NCI-H82 (cell line): ENCODE measurements around the gene RALA.
"Not testable (repeated sequence)": the region's sequence is repeated elsewhere in the genome, so short reads cannot be mapped to it uniquely, and the experiment has no call there.

Experiments
- DNase-seq: peaks from one replicate; lab custom pipeline; 2025; lab: John Stamatoyannopoulos, UW

The RALA gene

GRCh38 chr7:39727231-39728012 lies 104.0 kb downstream of the RALA start:
- DNase-seq: no peak

GRCh38 chr7:39732837-39733804 lies 109.7 kb downstream of the RALA start:
- DNase-seq: peak; percentile 97

- peak; percentile 37 for DNase-seq
Measured at GRCh38 chr7:39733881-39734632, 110.7 kb downstream of the RALA start.

DNA sequence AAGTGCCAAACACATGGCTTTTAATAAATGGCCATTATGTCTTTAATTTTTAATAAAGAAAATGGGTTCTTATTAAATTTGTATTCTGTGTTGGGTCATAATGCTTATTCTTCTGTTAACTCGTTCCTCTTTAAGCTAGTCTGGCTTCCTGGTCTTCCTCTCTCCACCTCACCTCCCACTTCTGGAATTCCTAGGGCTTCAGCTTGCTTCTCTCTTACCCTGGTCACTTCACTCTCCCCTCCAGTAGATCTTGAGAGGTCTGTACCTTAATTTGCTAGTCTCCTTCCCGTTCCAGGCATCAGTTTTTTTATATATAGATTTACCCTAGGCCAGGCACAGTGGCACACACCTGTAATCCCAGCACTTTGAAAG lies 111.2 kb downstream of the RALA start:
- DNase-seq: no peak

DNA sequence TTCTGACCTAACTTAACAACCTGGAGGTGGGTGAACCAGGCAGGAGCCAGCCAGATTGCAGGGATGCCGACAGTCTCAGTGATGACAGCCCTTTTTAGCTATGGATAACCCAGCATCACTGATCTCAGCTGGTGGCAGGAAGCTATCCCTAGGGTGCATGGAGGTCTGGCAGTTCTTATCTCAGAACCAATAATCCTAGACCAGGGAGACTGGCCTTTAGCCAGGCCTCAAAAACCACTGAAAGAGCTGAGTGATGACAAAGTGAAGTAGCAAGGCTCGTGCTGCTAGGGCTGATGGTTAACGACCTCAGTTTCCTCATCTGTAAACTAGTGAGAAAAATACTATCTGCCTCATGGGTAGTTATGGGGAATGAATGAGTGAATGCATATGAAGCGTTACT lies 112.5 kb downstream of the RALA start:
- no peak for DNase-seq

DNA sequence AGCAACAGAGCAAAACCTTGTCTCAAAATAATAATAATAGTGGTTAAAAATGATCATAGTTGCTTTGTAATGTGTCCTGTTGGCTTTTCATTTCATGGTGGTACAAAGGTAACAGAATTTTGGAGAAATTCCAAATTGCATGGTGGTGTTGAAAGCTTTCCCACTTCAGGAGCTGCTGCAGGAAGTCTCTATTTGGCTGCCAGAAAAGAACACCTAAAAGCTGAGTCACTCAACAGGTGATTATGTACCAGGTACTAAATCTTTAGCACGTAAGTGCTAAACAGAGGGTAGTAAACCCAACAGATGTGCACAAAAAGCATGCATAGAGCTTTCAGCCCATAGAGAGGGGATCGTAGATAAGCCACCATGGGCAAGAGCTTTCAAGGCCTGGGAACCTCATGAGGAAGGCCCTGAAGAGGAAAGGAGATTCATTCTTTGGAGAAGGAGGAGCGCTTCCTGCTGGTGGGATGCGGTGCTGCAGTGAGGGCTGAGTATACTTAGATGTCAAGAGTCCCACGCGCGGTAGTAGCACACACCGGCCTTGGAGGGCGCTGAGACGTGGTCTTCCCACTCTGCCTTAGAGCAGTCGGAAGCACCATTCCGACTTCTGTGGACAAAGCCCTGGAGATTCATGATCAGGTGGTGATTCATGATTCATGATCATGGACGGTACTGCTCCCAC lies 118.7 kb downstream of the RALA start:
- DNase-seq: peak; percentile 59

- no peak for DNase-seq
Measured at GRCh38 chr7:39744620-39745019, 121.2 kb downstream of the RALA start.

GRCh38 chr7:39745320-39745719 lies 121.9 kb downstream of the RALA start:
- no peak for DNase-seq

DNA sequence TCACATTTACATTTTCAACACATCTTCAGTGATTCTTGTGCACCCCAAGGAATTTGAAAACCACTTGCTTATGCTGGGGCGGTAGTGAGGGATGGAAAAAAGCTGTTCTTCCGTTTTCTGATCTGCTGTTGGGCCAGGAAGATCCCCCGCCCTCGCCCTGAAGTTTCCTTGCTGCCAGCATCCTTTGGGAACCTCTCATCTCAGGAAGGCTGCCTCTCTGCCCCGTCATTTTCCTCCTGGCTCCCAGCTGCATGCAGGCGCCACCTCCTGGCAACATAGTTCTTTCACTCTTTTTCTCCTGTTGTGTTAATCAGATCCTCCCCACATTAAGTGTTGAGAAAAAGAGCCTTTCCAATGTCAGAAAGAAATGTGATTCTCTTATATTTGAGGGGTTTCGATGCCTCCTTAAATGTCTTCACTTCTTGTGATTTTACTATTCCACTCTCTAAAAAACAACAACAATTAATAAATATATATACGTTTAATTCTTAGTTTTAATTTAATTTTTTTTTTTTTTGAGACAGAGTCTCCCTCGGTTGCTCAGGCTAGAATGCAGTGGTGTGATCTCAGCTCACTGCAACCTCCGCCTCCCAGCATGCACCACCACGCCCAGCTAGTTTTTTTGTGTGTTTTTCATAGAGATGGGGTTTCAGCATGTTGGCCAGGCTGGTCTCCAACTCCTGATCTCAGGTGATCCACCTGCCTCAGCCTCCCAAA lies 122.9 kb downstream of the RALA start:
- DNase-seq: peak; percentile 90

GRCh38 chr7:39749177-39749576 lies 125.8 kb downstream of the RALA start:
- no peak for DNase-seq

- DNase-seq: no peak
Measured at GRCh38 chr7:39749717-39750116, 126.3 kb downstream of the RALA start.

DNA sequence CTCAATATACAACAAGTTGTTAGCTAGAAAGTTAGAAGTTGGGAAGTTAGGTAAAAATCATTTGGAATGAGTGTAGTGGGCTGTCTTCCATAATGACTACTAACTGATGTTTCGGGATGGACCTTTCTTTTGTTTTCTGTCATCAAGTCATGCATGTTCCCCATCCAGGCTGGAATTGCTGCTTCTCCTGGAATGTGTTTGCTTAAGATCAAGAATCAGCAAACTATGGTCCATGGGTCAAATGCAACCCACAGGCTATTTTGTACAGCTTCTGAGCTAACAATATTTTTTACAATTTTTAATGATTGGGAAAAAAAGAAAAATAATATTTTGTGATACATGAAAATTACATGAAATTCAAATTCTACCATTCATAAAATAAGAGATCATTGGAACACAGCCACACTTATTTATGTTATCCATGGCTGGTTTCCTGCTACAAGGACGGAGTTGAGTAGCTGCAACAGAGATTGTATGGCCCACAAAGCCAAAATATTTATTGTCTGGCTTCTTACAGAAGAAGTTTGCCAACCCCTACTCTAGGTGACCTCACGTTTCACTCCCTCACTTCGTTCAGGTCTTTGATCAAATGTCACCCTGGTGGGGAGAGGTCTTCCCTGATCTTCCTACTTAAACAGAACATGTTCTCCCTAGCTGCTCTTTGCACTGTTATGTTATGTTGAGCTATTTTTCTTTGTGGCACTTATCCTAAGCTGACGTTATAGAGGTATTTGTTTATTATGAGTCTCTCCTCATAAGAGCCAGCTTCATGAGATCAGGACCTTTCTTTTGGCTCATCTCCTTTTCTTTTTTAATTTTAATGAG lies 127.1 kb downstream of the RALA start:
- DNase-seq: no peak

DNA sequence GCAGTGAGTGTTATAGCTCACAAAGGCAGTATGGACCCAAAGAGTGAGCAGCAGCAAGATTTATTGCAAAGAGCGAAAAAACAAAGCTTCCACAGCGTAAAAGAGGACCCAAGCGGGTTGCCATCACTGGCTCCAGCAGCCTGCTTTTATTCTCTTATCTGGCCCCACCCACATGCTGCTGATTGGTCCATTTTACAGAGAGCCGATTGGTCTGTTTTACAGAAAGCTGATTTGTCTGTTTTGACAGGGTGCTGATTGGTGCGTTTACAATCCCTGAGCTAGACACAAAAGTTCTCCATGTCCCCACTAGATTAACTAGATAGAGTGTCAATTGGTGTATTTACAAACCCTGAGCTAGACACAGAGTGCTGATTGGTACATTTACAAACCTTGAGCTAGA lies 129.9 kb downstream of the RALA start:
- not testable (repeated sequence) for DNase-seq

DNA sequence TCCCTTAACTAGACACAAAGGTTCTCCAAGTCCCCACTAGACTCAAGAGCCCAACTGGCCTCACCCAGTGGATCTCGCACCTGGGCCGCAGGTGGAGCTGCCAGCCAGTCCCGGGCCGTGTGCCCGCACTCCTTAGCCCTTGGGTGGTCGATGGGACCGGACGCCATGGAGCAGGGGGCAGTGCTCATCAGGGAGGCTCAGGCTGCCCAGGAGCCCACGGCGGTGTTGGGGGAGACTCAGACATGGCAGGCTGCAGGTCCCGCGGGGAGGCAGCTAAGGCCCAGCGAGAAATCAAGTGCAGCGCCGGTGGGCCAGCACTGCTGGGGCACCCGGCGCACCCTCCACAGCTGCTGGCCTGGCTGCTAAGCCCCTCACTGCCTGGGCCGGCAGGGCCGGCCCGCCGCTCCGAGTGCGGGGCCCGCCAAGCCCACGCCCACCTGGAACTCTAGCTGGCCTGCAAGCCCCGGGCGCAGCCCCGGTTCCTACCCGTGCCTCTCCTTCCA lies 130.5 kb downstream of the RALA start:
- no peak for DNase-seq

GRCh38 chr7:39754326-39755120 lies 131.2 kb downstream of the RALA start:
- DNase-seq: peak; percentile 72

DNA sequence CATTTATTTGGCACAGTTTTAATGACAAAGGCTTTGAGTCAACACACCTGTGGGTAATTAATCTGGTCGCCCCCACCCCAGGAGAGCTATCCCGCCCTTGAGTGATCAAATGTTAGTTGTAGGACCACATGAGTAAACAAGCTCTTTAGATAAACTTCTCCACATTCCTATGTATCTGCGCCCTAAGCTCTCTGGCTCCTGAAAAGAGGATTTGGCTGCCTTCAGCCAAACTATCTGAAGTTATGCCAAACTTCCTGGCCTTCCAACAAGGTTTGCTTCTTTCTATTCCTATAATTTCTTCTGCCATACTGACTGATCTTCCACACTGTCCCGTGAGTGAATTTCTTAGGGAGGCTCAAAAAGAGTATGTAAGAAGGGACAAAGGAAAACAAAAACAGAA lies 134.2 kb downstream of the RALA start:
- no peak for DNase-seq
